Endothelial cell of umbilical vein (primary cell): ENCODE measurements around the gene SSH3. TPM values are rescaled to one million over a fixed set of nuclear protein-coding genes. Genes with fewer than 3 reads are reported as not detected.

Source experiments
- BruUV-seq: library from RNA; stranded (reverse); fragments of 400-500 nt; replicated peaks from 2 replicates; lab custom pipeline; 2021; lab: Mats Ljungman, UMichigan
- CTCF ChIA-PET: fragments of 300-600, 350-600 bp; sonication (Branson Sonifier 250); formaldehyde crosslinking; loops from one replicate; lab custom pipeline; 2021; ENCODE audit warnings: antibody characterized with exemption, inconsistent platforms; lab: Charles Lee
- POLR2A ChIA-PET: fragments of 300-600, 350-600 bp; sonication (Branson Sonifier 250); formaldehyde crosslinking; loops from one replicate; lab custom pipeline; 2021; ENCODE audit warnings: antibody characterized with exemption, inconsistent platforms; lab: Charles Lee
- DNase-seq: peaks from one replicate; pipeline ENCODE4 v3.0.0-alpha.2; 2011; ENCODE audit warnings: low read depth, low spot score
- FAIRE-seq: peaks from 2 replicates; lab custom pipeline; 2011; peaks lifted over from hg19 to GRCh38; lab: Jason Lieb, UNC
- H2AFZ ChIP-seq: 2 replicates; pipeline ENCODE4 v1.6.0; 2012; ENCODE audit warnings: low read depth, low read length, control low read depth, inconsistent platforms
- H3K27ac ChIP-seq: 2 replicates; pipeline ENCODE4 v1.5.1; 2011; ENCODE audit warnings: low read depth, mild to moderate bottlenecking, control low read depth, low read length, moderate library complexity; ENCODE audit not compliant: insufficient read depth
- H3K27me3 ChIP-seq, 2 experiments: 2 replicates each; pipeline versions ENCODE4 v1.6.0 to v1.6.1; 2011; ENCODE audit warnings: low read length in 2 of 2, mixed read lengths in 1 of 2; ENCODE audit not compliant: control insufficient read depth in 2 of 2, insufficient read depth in 2 of 2
- H3K36me3 ChIP-seq, 2 experiments: 2 replicates in 1 of 2; 3 replicates in 1 of 2; pipeline ENCODE4 v1.5.1; 2011; ENCODE audit warnings: low read length in 2 of 2, mild to moderate bottlenecking in 1 of 2, moderate library complexity in 1 of 2; ENCODE audit not compliant: control insufficient read depth in 2 of 2, insufficient read depth in 2 of 2; ENCODE audit errors: extremely low read depth in 1 of 2
- H3K4me1 ChIP-seq: 3 replicates; pipeline ENCODE4 v1.5.1; 2011; ENCODE audit warnings: mild to moderate bottlenecking, low read length; ENCODE audit not compliant: control insufficient read depth, insufficient read depth; ENCODE audit errors: extremely low read depth
- H3K4me2 ChIP-seq: 2 replicates; pipeline ENCODE4 v1.6.1; 2011; ENCODE audit warnings: low read length, control low read depth, mixed read lengths; ENCODE audit not compliant: insufficient read depth
- H3K4me3 ChIP-seq, 3 experiments: fragments of 200-600 bp in 1 of 3; sonication (generic), shearing (Covaris generic) in 1 of 3; replicated peaks in 1 of 3; 2 replicates each; pipeline ENCODE4 v1.5.1; 2011 to 2016; ENCODE audit warnings: control low read depth in 3 of 3, low read length in 3 of 3, mild to moderate bottlenecking in 2 of 3, inconsistent platforms in 1 of 3, low read depth in 1 of 3, moderate library complexity in 1 of 3; ENCODE audit not compliant: insufficient read depth in 1 of 3
- H3K79me2 ChIP-seq: 2 replicates; pipeline ENCODE4 v1.6.0; 2012; ENCODE audit warnings: low read length, inconsistent platforms; ENCODE audit not compliant: control insufficient read depth, insufficient read depth
- H3K9ac ChIP-seq: replicated peaks from 2 replicates; pipeline ENCODE3; 2011; ENCODE audit warnings: low read length, control low read depth; ENCODE audit not compliant: insufficient read depth; ENCODE audit errors: extremely low read depth
- H3K9me1 ChIP-seq: replicated peaks from 3 replicates; pipeline ENCODE4 v1.6.0; 2011; ENCODE audit warnings: mild to moderate bottlenecking, low read length; ENCODE audit not compliant: control insufficient read depth, insufficient read depth; ENCODE audit errors: extremely low read depth
- H3K9me3 ChIP-seq: replicated peaks from 2 replicates; pipeline ENCODE4 v1.5.1; 2012; ENCODE audit warnings: low read length, inconsistent platforms; ENCODE audit not compliant: control insufficient read depth, insufficient read depth
- H4K20me1 ChIP-seq: replicated peaks from 2 replicates; pipeline ENCODE3; 2011; ENCODE audit warnings: mild to moderate bottlenecking, low read length; ENCODE audit not compliant: control insufficient read depth, insufficient read depth; ENCODE audit errors: extremely low read depth
- EZH2 ChIP-seq: IDR thresholded peaks from 2 replicates; pipeline ENCODE4 v1.6.1; 2012; ENCODE audit warnings: borderline replicate concordance, low read depth, mild to moderate bottlenecking, moderate library complexity, low read length, inconsistent platforms; ENCODE audit not compliant: severe bottlenecking
- FOS ChIP-seq: IDR thresholded peaks from 2 replicates; pipeline ENCODE4 v1.6.1; 2011; ENCODE audit warnings: mild to moderate bottlenecking, low read length, moderate library complexity, borderline replicate concordance; ENCODE audit not compliant: insufficient read depth
- GATA2 ChIP-seq: IDR thresholded peaks from 2 replicates; pipeline ENCODE4 v1.7.0; 2011; ENCODE audit warnings: low read depth, mild to moderate bottlenecking, moderate library complexity, mixed read lengths, low read length; ENCODE audit not compliant: insufficient read length, insufficient read depth
- JUN ChIP-seq: IDR thresholded peaks from 2 replicates; pipeline ENCODE4 v1.6.1; 2011; ENCODE audit warnings: borderline replicate concordance, low read depth; ENCODE audit not compliant: insufficient read length, insufficient read depth
- MYC ChIP-seq: IDR thresholded peaks from one replicate; pipeline ENCODE4 v1.6.1; 2011; ENCODE audit warnings: mild to moderate bottlenecking, low read depth, low read length
- POLR2A ChIP-seq: IDR thresholded peaks from 2 replicates; pipeline ENCODE4 v1.6.1; 2012; ENCODE audit warnings: low read depth, mild to moderate bottlenecking, control low read depth, low read length
- dilution Hi-C: fragments of 300-500 bp; cut with MboI; formaldehyde crosslinking; loops from one replicate; pipeline ENCODE4 v1.15.0; 2019; ENCODE audit warnings: low sequenced_read_pairs; ENCODE audit not compliant: extremely low pct_ligation_motif_present
- intact Hi-C: fragments of 100-400 bp; cut with micrococcal nuclease; formaldehyde crosslinking; loops from one replicate; pipeline ENCODE4 v1.10.0; 2022
- polyA plus RNA-seq, 4 experiments: library from polyadenylated mRNA; depleted of rRNA in 3 of 4; stranded (reverse) in 3 of 4; unstranded in 1 of 4; fragments of >200 nt; gene quantifications; 2 replicates each; pipeline versions ENCODE4 v1.2.1 to v1.2.3, GENCODE V29; 2011 to 2012; ENCODE audit warnings: missing spikeins in 1 of 4
- total RNA-seq: library from RNA; stranded (reverse); gene quantifications from 2 replicates; pipeline ENCODE4 v1.2.3, GENCODE V29; 2021
- TF ChIP-seq, protein P1 (sequence below), 2 donors: IDR thresholded peaks; 1 replicate in 1 of 2; 2 replicates in 1 of 2; pipeline ENCODE4 v1.5.1; 2011; ENCODE audit warnings: low read length in 2 of 2, mild to moderate bottlenecking in 2 of 2, moderate library complexity in 2 of 2, control low read depth in 1 of 2, inconsistent platforms in 1 of 2, low read depth in 1 of 2; ENCODE audit not compliant: insufficient read depth in 1 of 2; ENCODE audit errors: extremely low read depth in 1 of 2
- TF ChIP-seq, protein P2 (sequence below): IDR thresholded peaks from 2 replicates; pipeline ENCODE4 v1.6.1; 2011; ENCODE audit not compliant: insufficient read depth, insufficient read length

Gene SSH3
- total and polyA plus RNA-seq, 2 donors (not counting 3 experiments of a cell fraction or from before 2014, with no cell fraction given) = 14.3 to 16.5 TPM

DNA sequence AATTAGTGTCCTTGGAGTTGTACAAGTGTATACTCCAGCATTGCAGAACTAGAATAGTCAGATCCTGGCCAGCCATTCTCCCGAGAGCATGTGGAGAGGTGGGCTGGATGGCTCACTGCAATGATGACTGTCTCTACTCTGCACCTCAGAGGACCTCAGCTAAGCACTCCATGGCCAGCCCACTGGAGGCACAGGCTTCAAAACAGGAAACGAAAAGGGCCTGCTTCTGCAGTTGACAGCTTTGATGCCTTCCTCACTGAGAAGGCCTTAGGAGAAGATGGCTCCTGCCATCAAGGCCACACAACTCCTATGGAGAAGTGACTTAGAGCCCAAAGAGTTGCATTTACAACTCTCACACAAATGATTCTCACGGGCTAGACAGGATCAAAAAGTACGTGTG is 40.9 kb downstream of the SSH3 start:
- Histone ChIP-seq H3K9ac (no peak overlapping the region), H3K4me2 (no peak overlapping the region), H3K79me2 (no peaks in the 10 kb centered on the region), H3K9me3 (no peaks in the 10 kb centered on the region), H3K36me3 (no peaks in the 10 kb centered on the region), H3K27me3 (no peaks in the 10 kb centered on the region), H3K27ac (no peak overlapping the region), H4K20me1 (no peaks in the 10 kb centered on the region), H3K4me1 (peaks cover 7% of the 10 kb centered on the region), H3K9me1 (no peaks in the 10 kb centered on the region), H2AFZ (no peak overlapping the region), H3K4me3 (no peak overlapping the region)
- dilution Hi-C loops = no loop called here
- ChIA-PET CTCF (interaction anchor here (2.6 to 6.5 kb wide), 5 partner anchors 11 to 82 kb away, joined by 15 to 119 read pairs (median 26); partner anchors contain the start of gene CLCF1), POLR2A (no interaction called here)
- no TSS peak for BruUV-seq
- DNase-seq (no peak), FAIRE-seq (no peak)
- no peak for TF ChIP-seq GATA2
- no peak for TF ChIP-seq EZH2
- no peak for TF ChIP-seq FOS
- TF ChIP-seq, protein P1, sequence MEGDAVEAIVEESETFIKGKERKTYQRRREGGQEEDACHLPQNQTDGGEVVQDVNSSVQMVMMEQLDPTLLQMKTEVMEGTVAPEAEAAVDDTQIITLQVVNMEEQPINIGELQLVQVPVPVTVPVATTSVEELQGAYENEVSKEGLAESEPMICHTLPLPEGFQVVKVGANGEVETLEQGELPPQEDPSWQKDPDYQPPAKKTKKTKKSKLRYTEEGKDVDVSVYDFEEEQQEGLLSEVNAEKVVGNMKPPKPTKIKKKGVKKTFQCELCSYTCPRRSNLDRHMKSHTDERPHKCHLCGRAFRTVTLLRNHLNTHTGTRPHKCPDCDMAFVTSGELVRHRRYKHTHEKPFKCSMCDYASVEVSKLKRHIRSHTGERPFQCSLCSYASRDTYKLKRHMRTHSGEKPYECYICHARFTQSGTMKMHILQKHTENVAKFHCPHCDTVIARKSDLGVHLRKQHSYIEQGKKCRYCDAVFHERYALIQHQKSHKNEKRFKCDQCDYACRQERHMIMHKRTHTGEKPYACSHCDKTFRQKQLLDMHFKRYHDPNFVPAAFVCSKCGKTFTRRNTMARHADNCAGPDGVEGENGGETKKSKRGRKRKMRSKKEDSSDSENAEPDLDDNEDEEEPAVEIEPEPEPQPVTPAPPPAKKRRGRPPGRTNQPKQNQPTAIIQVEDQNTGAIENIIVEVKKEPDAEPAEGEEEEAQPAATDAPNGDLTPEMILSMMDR (IDR thresholded peaks at IDR 0.05; ENCODE audit: extremely low read depth in 1 of 2, insufficient read depth in 1 of 2, low read depth in 1 of 2, low read length in 2 of 2) = no peak
- TF ChIP-seq, protein P2, sequence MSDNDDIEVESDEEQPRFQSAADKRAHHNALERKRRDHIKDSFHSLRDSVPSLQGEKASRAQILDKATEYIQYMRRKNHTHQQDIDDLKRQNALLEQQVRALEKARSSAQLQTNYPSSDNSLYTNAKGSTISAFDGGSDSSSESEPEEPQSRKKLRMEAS = no peak
- TF ChIP-seq POLR2A = no peak
- TF ChIP-seq JUN = no peak
- TF ChIP-seq MYC = no peak
- intact Hi-C loops = no loop called here
